ENCODE results near the gene IER5. TPM values are rescaled to one million over a fixed set of nuclear protein-coding genes. Genes with fewer than 3 reads are reported as not detected.

Gene IER5
- total and polyA plus RNA-seq, 2 of the 13 experiments (the other 11 are each of a cell fraction or from before 2014, with no cell fraction given): 2.5 to 3.5 TPM

- TF ChIP-seq SNAPC4 (CRISPR knock-in tag; IDR thresholded peaks at IDR 0.05) (peak; percentile 79; the same call in 1 of the 2 replicates), TCF12 (IDR thresholded peaks at IDR 0.05) (no peak), TCF12 (CRISPR knock-in tag; IDR thresholded peaks at IDR 0.05) (0 out of 2 replicates have a peak, but pooled peaks have one; percentile 47), ZNF501 (CRISPR knock-in tag; IDR thresholded peaks at IDR 0.05) (peak; percentile 97), ZNF550 (CRISPR knock-in tag; IDR thresholded peaks at IDR 0.05; ENCODE audit: borderline replicate concordance) (no peak), ZNF350 (CRISPR knock-in tag; IDR thresholded peaks at IDR 0.05; ENCODE audit: borderline replicate concordance, low read depth) (peak; percentile 77; the same call in 1 of the 2 replicates), SAFB2 (CRISPR knock-in tag; IDR thresholded peaks at IDR 0.05; ENCODE audit: borderline replicate concordance, low read depth) (peak; percentile 70; the same call in 1 of the 2 replicates), TBP (CRISPR knock-in tag; IDR thresholded peaks at IDR 0.05) (peak; percentile 79; the same call in 1 of the 2 replicates), HDAC2 (CRISPR knock-in tag; IDR thresholded peaks at IDR 0.05) (peak; percentile 66), ZNF781 (CRISPR knock-in tag; IDR thresholded peaks at IDR 0.05; ENCODE audit: borderline replicate concordance, not compliant biosample characterization) (peak; percentile 76), ZNF263 (CRISPR knock-in tag; IDR thresholded peaks at IDR 0.05) (peak; percentile 25; the same call in 1 of the 2 replicates), SOX5 (CRISPR knock-in tag; IDR thresholded peaks at IDR 0.05; ENCODE audit: borderline replicate concordance) (peak; percentile 39), ZNF660 (CRISPR knock-in tag; IDR thresholded peaks at IDR 0.05; ENCODE audit: borderline replicate concordance, low read depth) (no peak), RFX1 (IDR thresholded peaks at IDR 0.05) (no peak), IRX3 (CRISPR knock-in tag; IDR thresholded peaks at IDR 0.05; ENCODE audit: borderline replicate concordance, low read depth) (0 out of 2 replicates have a peak, but pooled peaks have one; percentile 41), CTCF (CRISPR knock-in tag; IDR thresholded peaks at IDR 0.05) (0 out of 2 replicates have a peak, but pooled peaks have one; percentile 5), SIX1 (CRISPR knock-in tag; IDR thresholded peaks at IDR 0.05; ENCODE audit: borderline replicate concordance) (no peak), KDM5B (CRISPR knock-in tag; IDR thresholded peaks at IDR 0.05; ENCODE audit: borderline replicate concordance) (peak; percentile 87; the same call in 1 of the 2 replicates), KDM2A (CRISPR knock-in tag; IDR thresholded peaks at IDR 0.05; ENCODE audit: borderline replicate concordance, low read depth) (peak; percentile 87), ZNF160 (CRISPR knock-in tag; IDR thresholded peaks at IDR 0.05) (0 out of 2 replicates have a peak, but pooled peaks have one; percentile 35)
- TF ChIP-seq, protein P1, sequence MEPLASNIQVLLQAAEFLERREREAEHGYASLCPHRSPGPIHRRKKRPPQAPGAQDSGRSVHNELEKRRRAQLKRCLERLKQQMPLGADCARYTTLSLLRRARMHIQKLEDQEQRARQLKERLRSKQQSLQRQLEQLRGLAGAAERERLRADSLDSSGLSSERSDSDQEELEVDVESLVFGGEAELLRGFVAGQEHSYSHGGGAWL (CRISPR knock-in tag; IDR thresholded peaks at IDR 0.05): peak; percentile 85; the same call in 1 of the 2 replicates
Measured at GRCh38 chr1:181088079-181089016, at the start of gene IER5 (continued).
